ENCODE measurements around the gene POGK.
"Not testable (repeated sequence)": the region's sequence is repeated elsewhere in the genome, so short reads cannot be mapped to it uniquely, and the experiment has no call there.

Gene POGK

DNA sequence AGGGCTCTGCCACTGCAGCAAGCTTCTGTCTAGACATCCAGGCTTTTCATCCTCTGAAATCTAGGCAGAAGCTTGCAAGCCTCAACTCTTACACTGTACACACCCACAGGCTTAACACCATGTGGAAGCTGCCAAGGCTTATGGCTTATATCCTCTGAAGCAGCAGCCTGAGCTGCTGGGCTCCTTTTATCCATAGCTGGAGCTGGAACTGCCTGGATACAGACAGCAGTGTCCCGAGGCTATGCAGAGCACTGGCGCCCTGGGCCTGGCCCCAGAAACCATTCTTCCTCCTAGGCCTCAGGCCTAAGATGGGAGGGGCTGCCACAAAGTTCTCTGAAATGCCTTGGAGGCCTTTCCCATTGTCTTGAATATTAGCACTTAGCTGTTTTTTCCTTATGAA lies 19.3 kb upstream of the POGK start:
- no peak overlapping the region for H3K4me3 ChIP-seq (ENCODE audit: low read depth, low read length)
- DNase-seq (ENCODE audit: low read depth): no peak
- in situ Hi-C loops (cut with HindIII; ENCODE audit: low sequenced_read_pairs): no loop called here
- no peak for TF ChIP-seq CTCF (IDR thresholded peaks at IDR 0.05; ENCODE audit: low read depth, low read length, missing control alignments)

GRCh38 chr1:166822385-166822784 lies 16.9 kb upstream of the POGK start:
- peak; percentile 41 for TF ChIP-seq CTCF (IDR thresholded peaks at IDR 0.05; ENCODE audit: low read depth, low read length, missing control alignments)
- H3K4me3 ChIP-seq (ENCODE audit: low read depth, low read length): no peak overlapping the region
- DNase-seq (ENCODE audit: low read depth): no peak
- in situ Hi-C loops (cut with HindIII; ENCODE audit: low sequenced_read_pairs): no loop called here

DNA sequence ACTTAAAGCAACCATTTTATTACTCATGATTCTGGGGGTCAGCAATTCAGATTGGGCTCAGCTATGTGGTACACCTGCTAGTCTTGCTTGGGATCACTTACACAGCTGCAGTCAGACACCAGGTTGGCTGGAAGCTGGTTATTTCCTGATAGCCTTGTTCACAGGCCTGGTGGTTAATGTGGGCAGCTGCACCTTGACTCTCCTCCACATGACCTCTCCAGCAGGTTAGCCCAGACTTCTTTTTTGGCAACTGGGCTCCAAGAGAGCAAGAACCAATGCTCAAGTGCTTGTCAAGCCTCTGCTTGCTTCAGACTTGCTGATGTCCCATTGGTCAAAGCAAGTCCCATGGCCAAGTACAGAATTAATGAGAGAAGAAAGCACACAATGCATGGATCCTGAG lies 11.8 kb upstream of the POGK start:
- no peak for TF ChIP-seq CTCF (IDR thresholded peaks at IDR 0.05; ENCODE audit: low read depth, low read length, missing control alignments)
- in situ Hi-C loops (cut with HindIII; ENCODE audit: low sequenced_read_pairs): no loop called here
- DNase-seq (ENCODE audit: low read depth): no peak
- H3K4me3 ChIP-seq (ENCODE audit: low read depth, low read length): no peak overlapping the region

GRCh38 chr1:166829762-166830161 lies 9.5 kb upstream of the POGK start:
- in situ Hi-C loops (cut with HindIII; ENCODE audit: low sequenced_read_pairs); H3K4me3 ChIP-seq (ENCODE audit: low read depth, low read length); DNase-seq (ENCODE audit: low read depth): not testable (repeated sequence)

DNA sequence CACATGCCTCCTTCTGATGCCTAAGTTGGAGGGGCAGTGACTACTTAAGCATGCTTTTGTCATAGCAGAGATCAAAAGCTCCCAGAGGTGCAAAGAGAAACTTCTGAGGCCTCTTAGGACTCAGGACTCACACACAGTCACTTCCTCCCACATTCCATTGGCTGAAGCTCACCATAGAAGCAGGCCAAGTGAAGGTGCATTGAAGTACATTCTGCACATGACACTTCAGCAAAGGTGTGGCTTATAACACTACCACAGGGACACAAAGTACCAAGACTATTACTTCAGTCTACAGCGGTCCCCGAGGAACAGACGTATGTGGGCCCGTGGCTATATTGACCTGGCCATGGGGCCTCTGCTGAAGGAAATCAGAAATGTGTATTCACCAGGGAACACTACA lies 2.5 kb upstream of the POGK start:
- no peak for DNase-seq (ENCODE audit: low read depth)
- no peak for TF ChIP-seq CTCF (IDR thresholded peaks at IDR 0.05; ENCODE audit: low read depth, low read length, missing control alignments)

DNA sequence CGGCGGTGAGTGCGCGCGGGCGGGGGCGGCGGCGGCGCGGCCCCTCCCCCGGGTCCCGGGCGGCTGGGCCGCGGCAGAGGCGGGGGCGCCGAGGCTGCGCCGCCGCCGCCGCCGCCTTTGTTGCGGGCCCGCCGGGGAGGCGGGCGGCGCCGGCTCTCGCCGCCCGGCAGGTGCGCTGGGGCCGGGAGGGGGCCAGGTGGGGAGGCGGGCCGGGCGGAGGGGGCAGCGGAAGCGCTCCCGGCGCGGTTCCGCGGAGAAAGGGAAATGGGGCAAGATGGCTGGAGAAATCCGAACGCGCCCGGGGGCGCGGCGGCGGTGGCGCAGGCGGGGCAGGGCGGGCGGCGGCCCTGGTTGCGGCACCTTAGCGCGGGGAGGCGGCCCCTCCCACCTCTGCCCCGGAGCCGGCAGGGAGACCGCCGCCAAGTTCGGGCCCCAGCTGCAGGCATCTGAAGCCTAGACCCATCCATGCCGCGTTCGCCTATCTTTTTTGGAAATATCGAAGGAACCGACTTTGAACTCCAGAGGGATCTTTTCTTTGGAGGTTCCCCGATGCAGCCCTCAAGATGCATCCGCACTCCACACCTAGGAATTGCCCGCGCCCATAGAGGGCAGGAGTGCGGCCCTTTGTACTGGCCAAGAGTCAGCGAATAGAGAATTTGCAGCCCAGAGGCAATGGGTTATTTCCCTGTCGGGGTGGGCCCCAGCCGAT lies 479 bp downstream of the POGK start:
- TF ChIP-seq CTCF (IDR thresholded peaks at IDR 0.05; ENCODE audit: low read depth, low read length, missing control alignments): peak; percentile 33
- no peak for DNase-seq (ENCODE audit: low read depth)
- peak overlapping the region; percentile 64 for H3K4me3 ChIP-seq (ENCODE audit: low read depth, low read length)
- in situ Hi-C loops (cut with HindIII; ENCODE audit: low sequenced_read_pairs): no loop called here

More for the DNA sequence above, 2.5 kb upstream of the POGK start:
- in situ Hi-C loops (cut with HindIII; ENCODE audit: low sequenced_read_pairs): no loop called here
- H3K4me3 ChIP-seq (ENCODE audit: low read depth, low read length): no peak overlapping the region

GRCh38 chr1:166840309-166841274 lies 1.3 kb downstream of the POGK start:
- in situ Hi-C loops (cut with HindIII; ENCODE audit: low sequenced_read_pairs): no loop called here
- TF ChIP-seq CTCF (IDR thresholded peaks at IDR 0.05; ENCODE audit: low read depth, low read length, missing control alignments): no peak
- no peak for DNase-seq (ENCODE audit: low read depth)

More at GRCh38 chr1:166840309-166841274, 1.3 kb downstream of the POGK start:
- H3K4me3 ChIP-seq (ENCODE audit: low read depth, low read length): peak overlapping the region; percentile 64
